Measurements from ENCODE around the gene RGL1.

The RGL1 gene

DNA sequence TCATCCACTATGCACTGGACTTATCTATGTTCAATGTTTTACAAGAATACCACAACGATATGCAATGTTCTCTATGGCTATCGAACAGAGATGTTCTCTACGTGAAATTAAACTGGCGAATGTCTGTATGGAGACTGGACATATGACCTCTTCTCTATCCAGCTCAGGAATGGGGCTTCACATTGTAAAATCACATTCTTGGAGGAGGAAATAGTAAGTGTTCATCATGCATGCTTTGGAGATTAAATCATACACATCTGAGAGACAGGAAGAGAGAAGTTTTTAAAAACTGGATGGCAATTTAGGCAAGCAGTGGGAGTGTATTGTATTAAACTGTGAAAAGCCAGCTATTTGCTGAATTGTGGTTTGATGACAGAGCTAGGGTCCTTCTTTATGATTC lies 47.9 kb upstream of the RGL1 start (continued):
- TF ChIP-seq ZNF501 (tag by site-specific recombination; IDR thresholded peaks at IDR 0.05) (no peak), ZFP37 (tag by site-specific recombination; IDR thresholded peaks at IDR 0.05) (no peak), KLF7 (tag by site-specific recombination; IDR thresholded peaks at IDR 0.05; ENCODE audit: borderline replicate concordance) (no peak)
- TF ChIP-seq, protein P1, sequence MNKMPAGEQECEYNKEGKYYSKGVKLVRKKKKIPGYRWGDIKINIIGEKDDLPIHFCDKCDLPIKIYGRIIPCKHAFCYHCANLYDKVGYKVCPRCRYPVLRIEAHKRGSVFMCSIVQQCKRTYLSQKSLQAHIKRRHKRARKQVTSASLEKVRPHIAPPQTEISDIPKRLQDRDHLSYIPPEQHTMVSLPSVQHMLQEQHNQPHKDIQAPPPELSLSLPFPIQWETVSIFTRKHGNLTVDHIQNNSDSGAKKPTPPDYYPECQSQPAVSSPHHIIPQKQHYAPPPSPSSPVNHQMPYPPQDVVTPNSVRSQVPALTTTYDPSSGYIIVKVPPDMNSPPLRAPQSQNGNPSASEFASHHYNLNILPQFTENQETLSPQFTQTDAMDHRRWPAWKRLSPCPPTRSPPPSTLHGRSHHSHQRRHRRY (tag by site-specific recombination; IDR thresholded peaks at IDR 0.05) = no peak

GRCh38 chr1:183758913-183759312 lies 46.0 kb upstream of the RGL1 start:
- CTCF ChIA-PET = interaction anchor here (0.7 kb wide), 1 partner anchor 103 kb away, joined by 3 read pairs; no protein-coding TSS in a partner anchor
- H3K4me3 ChIP-seq (ENCODE audit: low read depth, low read length) = no peak overlapping the region
- TF ChIP-seq ZFP37 (tag by site-specific recombination; IDR thresholded peaks at IDR 0.05) = no peak
- no peak for TF ChIP-seq ZNF146 (tag by site-specific recombination; IDR thresholded peaks at IDR 0.05)
- no peak for TF ChIP-seq ZBTB48 (tag by site-specific recombination; IDR thresholded peaks at IDR 0.05)
- no peak for TF ChIP-seq ZNF202 (tag by site-specific recombination; IDR thresholded peaks at IDR 0.05; ENCODE audit: borderline replicate concordance)
- no peak for TF ChIP-seq ZEB2 (tag by site-specific recombination; IDR thresholded peaks at IDR 0.05)
- TF ChIP-seq, protein P2, sequence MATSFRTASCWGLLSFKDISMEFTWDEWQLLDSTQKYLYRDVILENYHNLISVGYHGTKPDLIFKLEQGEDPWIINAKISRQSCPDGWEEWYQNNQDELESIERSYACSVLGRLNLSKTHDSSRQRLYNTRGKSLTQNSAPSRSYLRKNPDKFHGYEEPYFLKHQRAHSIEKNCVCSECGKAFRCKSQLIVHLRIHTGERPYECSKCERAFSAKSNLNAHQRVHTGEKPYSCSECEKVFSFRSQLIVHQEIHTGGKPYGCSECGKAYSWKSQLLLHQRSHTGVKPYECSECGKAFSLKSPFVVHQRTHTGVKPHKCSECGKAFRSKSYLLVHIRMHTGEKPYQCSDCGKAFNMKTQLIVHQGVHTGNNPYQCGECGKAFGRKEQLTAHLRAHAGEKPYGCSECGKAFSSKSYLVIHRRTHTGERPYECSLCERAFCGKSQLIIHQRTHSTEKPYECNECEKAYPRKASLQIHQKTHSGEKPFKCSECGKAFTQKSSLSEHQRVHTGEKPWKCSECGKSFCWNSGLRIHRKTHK (tag by site-specific recombination; IDR thresholded peaks at IDR 0.05) = no peak
- TF ChIP-seq ZNF658 (tag by site-specific recombination; IDR thresholded peaks at IDR 0.05) = no peak
- TF ChIP-seq ZNF391 (tag by site-specific recombination; IDR thresholded peaks at IDR 0.05; ENCODE audit: borderline replicate concordance, low read depth) = no peak
- no peak for TF ChIP-seq ZNF843 (tag by site-specific recombination; IDR thresholded peaks at IDR 0.05)
- TF ChIP-seq GFI1B (tag by site-specific recombination; IDR thresholded peaks at IDR 0.05) = no peak
- no peak for TF ChIP-seq ZBTB20 (tag by site-specific recombination; IDR thresholded peaks at IDR 0.05)
- TF ChIP-seq, protein P3, sequence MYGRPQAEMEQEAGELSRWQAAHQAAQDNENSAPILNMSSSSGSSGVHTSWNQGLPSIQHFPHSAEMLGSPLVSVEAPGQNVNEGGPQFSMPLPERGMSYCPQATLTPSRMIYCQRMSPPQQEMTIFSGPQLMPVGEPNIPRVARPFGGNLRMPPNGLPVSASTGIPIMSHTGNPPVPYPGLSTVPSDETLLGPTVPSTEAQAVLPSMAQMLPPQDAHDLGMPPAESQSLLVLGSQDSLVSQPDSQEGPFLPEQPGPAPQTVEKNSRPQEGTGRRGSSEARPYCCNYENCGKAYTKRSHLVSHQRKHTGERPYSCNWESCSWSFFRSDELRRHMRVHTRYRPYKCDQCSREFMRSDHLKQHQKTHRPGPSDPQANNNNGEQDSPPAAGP (tag by site-specific recombination; IDR thresholded peaks at IDR 0.05) = no peak
- no peak for TF ChIP-seq ZNF747 (tag by site-specific recombination; IDR thresholded peaks at IDR 0.05)
- TF ChIP-seq ZNF629 (tag by site-specific recombination; IDR thresholded peaks at IDR 0.05) = no peak
- no peak for TF ChIP-seq ZNF394 (tag by site-specific recombination; IDR thresholded peaks at IDR 0.05; ENCODE audit: borderline replicate concordance)
- no peak for TF ChIP-seq ZNF785 (tag by site-specific recombination; IDR thresholded peaks at IDR 0.05)
- TF ChIP-seq ZNF558 (tag by site-specific recombination; IDR thresholded peaks at IDR 0.05) = no peak
- TF ChIP-seq TRIM28 (IDR thresholded peaks at IDR 0.05; ENCODE audit: borderline replicate concordance, low read length) = no peak
- TF ChIP-seq ZNF76 (tag by site-specific recombination; IDR thresholded peaks at IDR 0.05; ENCODE audit: borderline replicate concordance, low read depth) = no peak
- no peaks in the 10 kb centered on the region for H3K9me3 ChIP-seq (ENCODE audit: control insufficient read depth, insufficient read depth, low read depth, low read length)
- H3K27ac ChIP-seq (ENCODE audit: extremely low read depth, low read depth, low read length) = no peak overlapping the region
- POLR2A ChIA-PET = no interaction called here
- H3K4me1 ChIP-seq (ENCODE audit: control insufficient read depth, insufficient read depth, low read length) = no peaks in the 10 kb centered on the region
- H3K36me3 ChIP-seq (ENCODE audit: control insufficient read depth in 2 of 2, insufficient read depth in 1 of 2, low read length in 2 of 2) = no peaks in the 10 kb centered on the region

DNA sequence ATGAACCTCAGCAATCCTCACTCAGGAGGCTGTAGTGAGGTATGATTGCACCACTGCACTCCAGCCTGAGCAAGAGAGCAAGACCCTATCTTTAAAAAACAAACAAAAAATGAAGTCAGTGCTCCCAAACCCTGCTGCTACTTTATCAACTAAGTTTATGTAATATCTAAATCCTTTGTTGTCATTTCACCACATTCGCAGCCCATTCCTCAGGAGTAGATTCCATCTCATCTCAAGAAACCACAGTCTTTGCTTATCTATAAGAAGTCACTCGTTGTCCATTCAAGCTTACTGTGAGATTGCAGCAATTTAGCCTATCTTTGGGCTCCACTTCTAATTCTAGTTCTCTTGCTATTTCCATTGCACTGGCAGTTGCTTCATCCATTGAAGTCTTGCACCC lies 44.3 kb upstream of the RGL1 start:
- ChIA-PET POLR2A (no interaction called here), CTCF (interaction anchor here (1.1 kb wide), 1 partner anchor 24 kb away, joined by 3 read pairs; no protein-coding TSS in a partner anchor)
- no peak overlapping the region for H3K4me3 ChIP-seq (ENCODE audit: low read depth, low read length)
- no peak overlapping the region for H3K27ac ChIP-seq (ENCODE audit: extremely low read depth, low read depth, low read length)
- no peaks in the 10 kb centered on the region for H3K36me3 ChIP-seq (ENCODE audit: control insufficient read depth in 2 of 2, insufficient read depth in 1 of 2, low read length in 2 of 2)
- H3K9me3 ChIP-seq (ENCODE audit: control insufficient read depth, insufficient read depth, low read depth, low read length) = no peaks in the 10 kb centered on the region
- no peak for TF ChIP-seq ZNF48 (tag by site-specific recombination; IDR thresholded peaks at IDR 0.05)
- no peaks in the 10 kb centered on the region for H3K4me1 ChIP-seq (ENCODE audit: control insufficient read depth, insufficient read depth, low read length)
